NB4 (cell line): ENCODE results near the gene DTL.

ENCODE experiments used
- CTCF ChIP-seq: IDR thresholded peaks from one replicate; pipeline ENCODE4 v1.5.1; 2012; ENCODE audit warnings: low read depth, low read length
- POLR2A ChIP-seq: IDR thresholded peaks from 2 replicates; pipeline ENCODE4 v1.6.1; 2011; ENCODE audit warnings: mild to moderate bottlenecking; ENCODE audit not compliant: insufficient read length; ENCODE audit errors: extremely low read depth
- TF ChIP-seq, protein P1 (sequence below): IDR thresholded peaks from 2 replicates; pipeline ENCODE4 v1.6.1; 2011; ENCODE audit warnings: low read depth, low read length

DNA sequence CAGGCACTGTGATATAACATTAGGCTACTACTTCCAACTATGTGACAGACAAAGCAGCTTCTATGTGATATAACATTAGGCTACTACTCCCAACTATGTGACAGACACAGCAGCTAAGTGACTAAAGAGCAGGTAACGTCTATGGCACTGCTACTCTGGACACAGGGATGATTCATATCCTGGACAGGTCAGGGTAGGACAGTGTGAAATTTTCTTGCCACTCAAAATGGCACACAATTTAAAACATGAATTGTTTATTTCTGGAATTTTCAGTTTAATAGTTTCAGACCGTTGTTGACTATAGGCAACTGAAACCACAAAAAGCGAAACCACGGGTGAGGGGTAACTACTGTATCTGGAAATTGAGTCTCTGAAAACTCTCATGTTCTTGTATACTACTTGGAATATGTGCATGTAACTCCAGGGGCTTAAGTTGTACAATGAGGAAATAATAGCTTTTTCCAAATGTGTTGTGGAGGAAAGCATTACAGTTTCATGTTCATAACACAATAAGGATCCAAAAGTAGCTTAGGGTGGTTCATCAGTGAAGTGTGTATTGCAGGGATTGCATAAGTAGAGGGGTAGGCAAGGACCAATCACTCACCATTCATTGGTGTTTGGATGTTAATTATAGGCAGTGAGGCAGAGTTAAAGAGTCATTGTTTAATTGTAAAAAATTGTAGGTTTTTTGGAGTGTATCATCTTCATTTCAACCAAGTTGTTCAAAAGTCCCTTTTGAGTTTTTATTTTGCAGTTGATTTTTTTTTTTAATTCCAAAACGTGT, 5.3 kb downstream of the DTL start:
- TF ChIP-seq CTCF (no peak), POLR2A (no peak)
- TF ChIP-seq, protein P1, sequence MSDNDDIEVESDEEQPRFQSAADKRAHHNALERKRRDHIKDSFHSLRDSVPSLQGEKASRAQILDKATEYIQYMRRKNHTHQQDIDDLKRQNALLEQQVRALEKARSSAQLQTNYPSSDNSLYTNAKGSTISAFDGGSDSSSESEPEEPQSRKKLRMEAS: no peak
